Smooth muscle cell (in vitro differentiated cells): ENCODE measurements around the gene OTOP3. TPM values are rescaled to one million over a fixed set of nuclear protein-coding genes. Genes with fewer than 3 reads are reported as not detected.

Experiments used
- DNase-seq: peaks from one replicate; lab custom pipeline; 2025; ENCODE audit not compliant: unreplicated experiment; lab: John Stamatoyannopoulos, UW
- H2AFZ ChIP-seq: fragments of 200-600 bp; sonication (generic); 2 replicates; pipeline ENCODE4 v1.6.0; 2016; ENCODE audit warnings: antibody characterized with exemption, low read depth, mild to moderate bottlenecking
- H3F3A ChIP-seq: fragments of 200-600 bp; sonication (generic); 2 replicates; pipeline ENCODE4 v1.6.0; 2017; ENCODE audit warnings: antibody characterized with exemption, low read depth
- H3K27ac ChIP-seq: fragments of 200-600 bp; sonication (generic); 2 replicates; pipeline ENCODE4 v1.5.1; 2016; ENCODE audit warnings: low read depth, mild to moderate bottlenecking
- H3K27me3 ChIP-seq: fragments of 200-600 bp; sonication (generic); 2 replicates; pipeline ENCODE4 v1.6.1; 2016; ENCODE audit warnings: low read depth, mild to moderate bottlenecking
- H3K36me3 ChIP-seq: fragments of 200-600 bp; sonication (generic); 2 replicates; pipeline ENCODE4 v1.5.1; 2016; ENCODE audit warnings: low read depth
- H3K4me1 ChIP-seq: fragments of 200-600 bp; sonication (generic); 2 replicates; pipeline ENCODE4 v1.5.1; 2016; ENCODE audit warnings: low read depth
- H3K4me2 ChIP-seq: fragments of 200-600 bp; sonication (generic); 2 replicates; pipeline ENCODE4 v1.6.0; 2016; ENCODE audit warnings: mild to moderate bottlenecking
- H3K4me3 ChIP-seq: fragments of 200-600 bp; sonication (generic); 2 replicates; pipeline ENCODE4 v1.5.1; 2016; ENCODE audit warnings: mild to moderate bottlenecking
- H3K79me2 ChIP-seq: fragments of 200-600 bp; sonication (generic); 2 replicates; pipeline ENCODE4 v1.6.0; 2016; ENCODE audit warnings: low read depth, mild to moderate bottlenecking
- H3K9ac ChIP-seq: fragments of 200-600 bp; sonication (generic); 2 replicates; pipeline ENCODE4 v1.6.0; 2016; ENCODE audit warnings: low read depth
- H3K9me3 ChIP-seq: fragments of 200-600 bp; sonication (generic); replicated peaks from 2 replicates; pipeline ENCODE4 v1.5.1; 2016; ENCODE audit warnings: low read depth
- H4K20me1 ChIP-seq: fragments of 200-600 bp; sonication (generic); 2 replicates; pipeline ENCODE4 v1.6.0; 2016; ENCODE audit warnings: low read depth
- CTCF ChIP-seq: fragments of 200-600 bp; sonication (generic); IDR thresholded peaks from 2 replicates; pipeline ENCODE4 v1.5.1; 2017; ENCODE audit warnings: borderline replicate concordance, mild to moderate bottlenecking, antibody characterized with exemption; ENCODE audit not compliant: insufficient read depth, poor library complexity, severe bottlenecking
- WGBS: methylation state at CpG from one replicate; pipeline ENCODE4 v1.1.7; 2016; ENCODE audit warnings: low lambda C conversion rate; 5-methylcytosine and 5-hydroxymethylcytosine counted together
- polyA plus RNA-seq: library from polyadenylated mRNA; unstranded; fragments of >200 nt; fragmentation: Nextera tagmentation; extraction: Ambion mirVana; gene quantifications from 2 replicates; pipeline ENCODE4 v1.2.1, GENCODE V29; 2016
- total RNA-seq: library from RNA; depleted of rRNA; stranded (reverse); fragments of >200 nt; gene quantifications from 2 replicates; pipeline ENCODE4 v1.2.3, GENCODE V29; 2014

Gene OTOP3
- total and polyA plus RNA-seq, 2 experiments from 2014 or later = not detected

DNA sequence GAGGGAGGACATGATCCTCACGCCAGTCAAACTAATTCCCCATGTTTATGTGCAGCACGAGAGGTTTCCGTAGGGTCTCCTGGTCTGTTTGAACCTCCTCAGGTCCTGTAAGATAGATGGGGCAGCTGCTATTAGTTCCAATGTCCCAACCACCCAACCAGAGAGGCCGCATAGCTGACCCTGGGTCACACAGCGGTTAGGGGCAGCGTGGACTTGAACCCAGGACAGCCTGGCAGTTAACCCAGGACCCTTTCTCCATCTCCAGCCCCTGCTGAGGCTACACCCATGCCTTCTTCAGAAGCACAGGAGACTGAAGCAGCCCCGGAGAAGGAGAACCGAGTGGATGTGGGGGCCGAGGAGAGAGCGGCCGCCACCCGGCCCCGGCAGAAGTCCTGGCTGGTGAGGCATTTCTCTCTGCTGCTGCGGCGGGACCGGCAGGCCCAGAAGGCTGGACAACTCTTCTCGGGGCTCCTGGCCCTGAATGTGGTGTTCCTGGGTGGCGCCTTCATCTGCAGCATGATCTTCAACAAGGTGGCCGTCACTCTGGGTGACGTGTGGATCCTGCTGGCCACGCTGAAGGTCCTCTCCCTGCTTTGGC, 5.5 kb downstream of the OTOP3 start:
- no peaks in the 10 kb centered on the region for H3F3A ChIP-seq
- no peaks in the 10 kb centered on the region for H3K9me3 ChIP-seq
- no peak for TF ChIP-seq CTCF
- H3K27me3 ChIP-seq = peaks cover 71% of the 10 kb centered on the region
- no peaks in the 10 kb centered on the region for H3K4me1 ChIP-seq
- 83% methylated on average over 21 of the region's 21 CpGs for WGBS
- no peaks in the 10 kb centered on the region for H4K20me1 ChIP-seq
- H3K4me3 ChIP-seq = no peak overlapping the region
- H3K27ac ChIP-seq = no peak overlapping the region
- H3K4me2 ChIP-seq = no peak overlapping the region
- no peaks in the 10 kb centered on the region for H3K36me3 ChIP-seq
- H2AFZ ChIP-seq = no peak overlapping the region
- no peak overlapping the region for H3K9ac ChIP-seq
- no peak for DNase-seq
- H3K79me2 ChIP-seq = no peaks in the 10 kb centered on the region

DNA sequence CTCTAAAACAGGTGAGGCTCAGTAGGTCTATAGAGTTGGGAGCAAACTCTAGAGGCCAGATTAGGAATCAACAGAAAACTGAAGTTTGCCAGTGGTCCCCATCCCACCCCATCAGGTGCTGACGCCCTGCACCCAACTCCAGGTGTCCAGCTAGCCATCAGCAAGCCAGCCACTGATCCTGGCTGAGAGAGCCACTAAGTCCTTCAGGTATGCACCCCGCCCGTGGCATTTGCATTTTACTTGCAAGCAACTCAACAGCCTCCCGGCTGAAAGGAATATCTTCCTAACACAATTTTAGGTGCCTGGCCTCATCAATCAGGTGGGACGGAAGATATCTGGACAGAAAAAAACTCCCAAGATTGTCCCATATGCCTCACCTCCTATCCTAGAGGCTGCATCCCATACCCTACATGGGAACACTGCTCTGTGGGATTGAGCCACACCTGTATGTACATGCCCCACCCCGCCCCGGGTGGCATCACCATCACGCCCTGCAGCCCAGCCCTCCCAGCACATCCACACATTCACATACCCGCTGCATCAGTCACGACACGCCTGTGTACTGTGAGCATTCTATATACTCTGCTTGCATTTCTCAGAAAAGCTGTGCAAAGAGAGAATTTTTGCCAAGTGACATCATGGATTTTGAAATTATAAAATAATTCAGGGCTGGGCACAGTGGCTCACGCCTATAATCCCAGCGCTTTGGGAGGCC, 8.3 kb downstream of the OTOP3 start:
- Histone ChIP-seq H3K4me3 (no peak overlapping the region), H3K27ac (no peak overlapping the region), H3K4me2 (no peak overlapping the region), H4K20me1 (no peaks in the 10 kb centered on the region), H2AFZ (no peak overlapping the region), H3K9ac (no peak overlapping the region), H3K9me3 (no peaks in the 10 kb centered on the region), H3F3A (no peaks in the 10 kb centered on the region), H3K79me2 (no peaks in the 10 kb centered on the region), H3K36me3 (no peaks in the 10 kb centered on the region), H3K27me3 (peaks cover 46% of the 10 kb centered on the region), H3K4me1 (no peaks in the 10 kb centered on the region)
- TF ChIP-seq CTCF = no peak
- no peak for DNase-seq
- 74% methylated on average over 13 of the region's 13 CpGs for WGBS

DNA sequence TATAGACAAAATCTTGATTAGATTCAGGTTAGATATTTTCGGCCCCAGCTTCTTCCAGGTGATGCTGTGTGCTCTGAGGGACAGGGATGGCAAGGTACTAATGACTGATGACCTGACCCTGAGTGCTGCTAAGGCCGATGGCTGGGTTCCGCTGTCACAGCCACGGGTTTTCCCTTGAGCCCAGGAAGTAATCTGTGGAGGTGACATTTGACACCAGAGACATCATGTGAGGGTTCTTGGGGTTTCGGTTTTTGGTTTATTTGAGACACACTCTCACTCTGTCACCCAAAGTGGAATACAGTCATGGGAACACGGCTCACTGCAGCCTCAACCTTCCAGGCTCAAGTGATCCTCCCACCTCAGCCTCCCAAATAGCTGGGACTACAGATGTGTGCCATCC, 9.8 kb downstream of the OTOP3 start:
- Histone ChIP-seq H3K4me3 (no peak overlapping the region), H3F3A (no peaks in the 10 kb centered on the region), H3K9me3 (no peaks in the 10 kb centered on the region), H3K27me3 (peaks cover 35% of the 10 kb centered on the region), H3K79me2 (no peaks in the 10 kb centered on the region), H3K9ac (no peak overlapping the region), H4K20me1 (no peaks in the 10 kb centered on the region), H2AFZ (no peak overlapping the region), H3K36me3 (no peaks in the 10 kb centered on the region), H3K27ac (no peak overlapping the region), H3K4me2 (no peak overlapping the region), H3K4me1 (no peaks in the 10 kb centered on the region)
- WGBS = 77% methylated on average over 6 of the region's 6 CpGs
- TF ChIP-seq CTCF = no peak
- no peak for DNase-seq

DNA sequence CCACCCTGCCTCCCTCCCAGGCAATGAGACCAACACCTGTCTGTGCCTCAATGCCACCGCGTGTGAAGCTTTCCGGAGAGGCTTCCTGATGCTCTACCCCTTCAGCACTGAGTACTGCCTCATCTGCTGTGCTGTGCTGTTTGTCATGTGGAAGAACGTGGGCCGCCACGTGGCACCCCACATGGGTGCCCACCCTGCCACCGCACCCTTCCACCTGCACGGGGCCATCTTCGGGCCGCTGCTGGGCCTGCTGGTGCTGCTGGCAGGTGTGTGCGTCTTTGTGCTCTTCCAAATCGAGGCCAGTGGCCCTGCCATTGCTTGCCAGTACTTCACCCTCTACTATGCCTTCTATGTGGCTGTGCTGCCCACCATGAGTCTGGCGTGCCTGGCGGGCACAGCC, 10.9 kb downstream of the OTOP3 start:
- Histone ChIP-seq H3K36me3 (no peaks in the 10 kb centered on the region), H3K4me3 (no peak overlapping the region), H3K4me2 (no peak overlapping the region), H3K9me3 (no peaks in the 10 kb centered on the region), H3F3A (no peaks in the 10 kb centered on the region), H3K27ac (no peak overlapping the region), H3K79me2 (no peaks in the 10 kb centered on the region), H3K9ac (no peak overlapping the region), H3K4me1 (no peaks in the 10 kb centered on the region), H3K27me3 (peaks cover 24% of the 10 kb centered on the region), H4K20me1 (no peaks in the 10 kb centered on the region), H2AFZ (no peak overlapping the region)
- no peak for TF ChIP-seq CTCF
- DNase-seq = no peak
- 85% methylated on average over 14 of the region's 14 CpGs for WGBS
